Lower leg skin (tissue), 3 donors: ENCODE measurements around the gene THBS2.

Experiments used
- POLR2A ChIP-seq, 2 donors: fragments of 450-650 bp; IDR thresholded peaks; one replicate each; pipeline ENCODE4 v1.6.1; 2016 to 2017; ENCODE audit warnings: antibody characterized with exemption in 2 of 2, mild to moderate bottlenecking in 1 of 2, moderate library complexity in 1 of 2
- TF ChIP-seq, protein P1 (sequence below), 3 donors: fragments of 450-650 bp; IDR thresholded peaks; one replicate each; pipeline ENCODE4 v1.5.1; 2016; ENCODE audit warnings: antibody characterized with exemption in 3 of 3, mild to moderate bottlenecking in 3 of 3, moderate library complexity in 2 of 3

DNA sequence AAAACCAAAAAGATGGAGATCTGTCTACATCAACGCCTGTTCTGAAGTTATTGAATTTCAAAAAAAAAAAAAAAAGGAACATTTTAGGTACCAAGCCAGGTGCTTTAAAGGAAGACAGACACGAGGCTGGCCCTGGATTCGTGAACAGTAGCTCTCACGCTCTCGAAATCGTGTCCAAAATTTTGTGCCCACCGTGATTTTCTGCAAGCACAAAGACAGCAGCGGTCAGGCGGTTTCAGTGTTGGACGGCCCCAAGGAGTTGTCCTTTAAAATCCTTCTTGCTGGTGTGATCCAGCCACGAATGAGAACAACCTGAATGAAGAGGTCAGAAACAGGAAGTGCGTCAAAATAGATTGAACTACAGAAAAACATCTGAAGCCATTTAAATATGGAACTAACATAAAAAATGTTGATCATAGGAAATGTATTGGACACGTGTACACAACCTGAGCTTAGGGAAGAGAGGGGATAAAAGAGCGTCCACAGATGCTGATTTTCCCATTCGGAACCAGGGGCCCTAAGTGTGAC, 78.2 kb downstream of the THBS2 start:
- TF ChIP-seq, protein P1, sequence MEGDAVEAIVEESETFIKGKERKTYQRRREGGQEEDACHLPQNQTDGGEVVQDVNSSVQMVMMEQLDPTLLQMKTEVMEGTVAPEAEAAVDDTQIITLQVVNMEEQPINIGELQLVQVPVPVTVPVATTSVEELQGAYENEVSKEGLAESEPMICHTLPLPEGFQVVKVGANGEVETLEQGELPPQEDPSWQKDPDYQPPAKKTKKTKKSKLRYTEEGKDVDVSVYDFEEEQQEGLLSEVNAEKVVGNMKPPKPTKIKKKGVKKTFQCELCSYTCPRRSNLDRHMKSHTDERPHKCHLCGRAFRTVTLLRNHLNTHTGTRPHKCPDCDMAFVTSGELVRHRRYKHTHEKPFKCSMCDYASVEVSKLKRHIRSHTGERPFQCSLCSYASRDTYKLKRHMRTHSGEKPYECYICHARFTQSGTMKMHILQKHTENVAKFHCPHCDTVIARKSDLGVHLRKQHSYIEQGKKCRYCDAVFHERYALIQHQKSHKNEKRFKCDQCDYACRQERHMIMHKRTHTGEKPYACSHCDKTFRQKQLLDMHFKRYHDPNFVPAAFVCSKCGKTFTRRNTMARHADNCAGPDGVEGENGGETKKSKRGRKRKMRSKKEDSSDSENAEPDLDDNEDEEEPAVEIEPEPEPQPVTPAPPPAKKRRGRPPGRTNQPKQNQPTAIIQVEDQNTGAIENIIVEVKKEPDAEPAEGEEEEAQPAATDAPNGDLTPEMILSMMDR (IDR thresholded peaks at IDR 0.05): no peak
- TF ChIP-seq POLR2A (IDR thresholded peaks at IDR 0.05): no peak
